HepG2 (cell line): ENCODE measurements around the gene SLC9B2. TPM values are rescaled to one million over a fixed set of nuclear protein-coding genes. Genes with fewer than 3 reads are reported as not detected.

Source experiments
- CEBPG ChIP-seq: IDR thresholded peaks from 2 replicates; pipeline ENCODE4 v1.6.1; 2016
- CHD2 ChIP-seq: IDR thresholded peaks from 2 replicates; pipeline ENCODE4 v1.6.1; 2011; ENCODE audit warnings: low read depth, low read length, improper control_type of control experiment
- ELF4 ChIP-seq: sonication (generic); formaldehyde crosslinking; IDR thresholded peaks from 2 replicates; pipeline ENCODE4 v1.5.0; 2020; ENCODE audit warnings: missing genetic modification reagents, mild to moderate bottlenecking, moderate library complexity, borderline replicate concordance
- NPAS2 ChIP-seq: sonication (generic); formaldehyde crosslinking; IDR thresholded peaks from 2 replicates; pipeline ENCODE4 v1.8.0; 2022; ENCODE audit warnings: mild to moderate bottlenecking, missing genetic modification reagents, borderline replicate concordance
- RXRA ChIP-seq: sonication (generic); formaldehyde crosslinking; IDR thresholded peaks from 2 replicates; pipeline ENCODE4 v1.5.1; 2020; ENCODE audit warnings: missing genetic modification reagents
- SOX6 ChIP-seq, 2 experiments: fragments of 450-650 bp in 1 of 2; sonication (generic) in 1 of 2; formaldehyde crosslinking in 1 of 2; IDR thresholded peaks; 2 replicates each; pipeline versions ENCODE4 v1.4.0 to v1.6.1; 2017 to 2020; ENCODE audit warnings: antibody characterized with exemption in 1 of 2, mild to moderate bottlenecking in 1 of 2, missing genetic modification reagents in 1 of 2
- SRSF4 ChIP-seq: fragments of 200-400 bp; formaldehyde crosslinking; IDR thresholded peaks from one replicate; pipeline ENCODE4 v1.6.1; 2018; ENCODE audit warnings: mild to moderate bottlenecking, low read depth, low read length, moderate library complexity; ENCODE audit not compliant: poor library complexity, severe bottlenecking
- ZMAT3 ChIP-seq: sonication (generic); formaldehyde crosslinking; conservative IDR thresholded peaks from 2 replicates; pipeline ENCODE4 v1.7.0; 2021; ENCODE audit warnings: missing genetic modification reagents
- ZNF205 ChIP-seq: IDR thresholded peaks from 2 replicates; pipeline ENCODE4 v1.6.1; 2018; ENCODE audit warnings: missing biosample characterization, missing genetic modification reagents
- ZNF724P ChIP-seq: sonication (generic); formaldehyde crosslinking; IDR thresholded peaks from 2 replicates; pipeline ENCODE4 v1.8.0; 2022; ENCODE audit warnings: missing genetic modification reagents, borderline replicate concordance
- polyA plus RNA-seq, 8 experiments: library from polyadenylated mRNA; depleted of rRNA in 3 of 8; stranded (reverse) in 7 of 8; unstranded in 1 of 8; fragments of >200 nt; fragmentation: Illumina TruSeq in 4 of 8; extraction: Trizol in 4 of 8; gene quantifications; 2 replicates each; pipeline versions ENCODE4 v1.2.1 to v1.2.3, GENCODE V29; 2011 to 2016; ENCODE audit warnings: low read depth in 4 of 8, missing spikeins in 1 of 8, mixed read lengths in 1 of 8; ENCODE audit not compliant: insufficient read depth in 1 of 8
- total RNA-seq, 5 experiments: library from RNA; depleted of rRNA; stranded (reverse); fragments of >200 nt; fragmentation: Illumina TruSeq; extraction: Trizol; gene quantifications; 2 replicates each; pipeline ENCODE4 v1.2.3, GENCODE V29; 2016; ENCODE audit warnings: low read depth in 1 of 5
- TF ChIP-seq, protein P1 (sequence below): sonication (generic); formaldehyde crosslinking; conservative IDR thresholded peaks from 2 replicates; pipeline ENCODE4 v1.4.0; 2020; ENCODE audit warnings: missing genetic modification reagents
- TF ChIP-seq, protein P2 (sequence below): sonication (generic); formaldehyde crosslinking; IDR thresholded peaks from 2 replicates; pipeline ENCODE4 v1.5.1; 2020; ENCODE audit warnings: missing genetic modification reagents, mild to moderate bottlenecking, borderline replicate concordance
- TF ChIP-seq, protein P3 (sequence below): sonication (generic); formaldehyde crosslinking; IDR thresholded peaks from 2 replicates; pipeline ENCODE4 v1.4.0; 2020; ENCODE audit warnings: low read depth, missing genetic modification reagents
- TF ChIP-seq, protein P4 (sequence below): sonication (generic); formaldehyde crosslinking; IDR thresholded peaks from 2 replicates; pipeline ENCODE4 v1.5.1; 2020; ENCODE audit warnings: missing genetic modification reagents, mild to moderate bottlenecking, borderline replicate concordance
- TF ChIP-seq, protein P5 (sequence below): sonication (generic); formaldehyde crosslinking; IDR thresholded peaks from 2 replicates; pipeline ENCODE4 v1.4.0; 2020; ENCODE audit warnings: missing genetic modification reagents

SLC9B2 gene
- total and polyA plus RNA-seq, 2 of the 13 experiments (the other 11 are each of a cell fraction or from before 2014, with no cell fraction given), result 23.5 to 38.5 TPM

DNA sequence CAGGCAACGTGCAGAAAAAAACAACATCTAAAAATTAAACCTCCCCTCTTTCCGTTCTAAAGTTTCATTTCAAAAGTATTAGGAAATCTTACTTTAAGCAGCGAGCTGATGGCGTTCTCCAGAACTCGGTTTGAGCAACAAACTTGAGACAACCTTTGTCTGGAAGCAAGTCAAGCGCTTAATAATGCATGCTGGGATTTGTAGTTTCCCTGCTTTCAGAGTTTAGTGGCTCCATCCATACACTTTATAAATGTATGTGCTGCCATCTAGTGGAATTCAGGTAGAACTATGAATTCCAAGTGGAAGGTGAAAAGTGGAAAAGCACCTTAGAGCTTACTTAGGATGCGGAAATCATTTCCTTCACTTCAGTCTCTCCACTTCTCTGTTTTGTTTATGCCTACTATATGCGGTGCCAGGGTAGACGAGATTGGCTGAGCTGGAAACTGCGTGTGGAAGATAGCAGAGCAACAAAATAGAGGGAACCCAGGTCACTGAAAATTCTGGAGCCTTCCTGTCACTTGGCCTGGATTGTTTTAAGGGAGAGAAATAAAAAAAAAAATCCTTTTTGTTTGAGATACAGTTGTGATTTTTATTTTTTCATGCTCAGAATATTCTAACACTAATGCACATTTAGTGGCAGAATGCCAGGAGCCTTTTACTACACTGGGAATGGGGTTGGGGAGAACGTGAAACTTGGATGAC lies 23.3 kb upstream of the SLC9B2 start, which contains the start of gene BDH2 (continued):
- TF ChIP-seq SRSF4, result no peak
- TF ChIP-seq, protein P1, sequence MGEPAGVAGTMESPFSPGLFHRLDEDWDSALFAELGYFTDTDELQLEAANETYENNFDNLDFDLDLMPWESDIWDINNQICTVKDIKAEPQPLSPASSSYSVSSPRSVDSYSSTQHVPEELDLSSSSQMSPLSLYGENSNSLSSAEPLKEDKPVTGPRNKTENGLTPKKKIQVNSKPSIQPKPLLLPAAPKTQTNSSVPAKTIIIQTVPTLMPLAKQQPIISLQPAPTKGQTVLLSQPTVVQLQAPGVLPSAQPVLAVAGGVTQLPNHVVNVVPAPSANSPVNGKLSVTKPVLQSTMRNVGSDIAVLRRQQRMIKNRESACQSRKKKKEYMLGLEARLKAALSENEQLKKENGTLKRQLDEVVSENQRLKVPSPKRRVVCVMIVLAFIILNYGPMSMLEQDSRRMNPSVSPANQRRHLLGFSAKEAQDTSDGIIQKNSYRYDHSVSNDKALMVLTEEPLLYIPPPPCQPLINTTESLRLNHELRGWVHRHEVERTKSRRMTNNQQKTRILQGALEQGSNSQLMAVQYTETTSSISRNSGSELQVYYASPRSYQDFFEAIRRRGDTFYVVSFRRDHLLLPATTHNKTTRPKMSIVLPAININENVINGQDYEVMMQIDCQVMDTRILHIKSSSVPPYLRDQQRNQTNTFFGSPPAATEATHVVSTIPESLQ (CRISPR knock-in tag), result no peak
- TF ChIP-seq, protein P2, sequence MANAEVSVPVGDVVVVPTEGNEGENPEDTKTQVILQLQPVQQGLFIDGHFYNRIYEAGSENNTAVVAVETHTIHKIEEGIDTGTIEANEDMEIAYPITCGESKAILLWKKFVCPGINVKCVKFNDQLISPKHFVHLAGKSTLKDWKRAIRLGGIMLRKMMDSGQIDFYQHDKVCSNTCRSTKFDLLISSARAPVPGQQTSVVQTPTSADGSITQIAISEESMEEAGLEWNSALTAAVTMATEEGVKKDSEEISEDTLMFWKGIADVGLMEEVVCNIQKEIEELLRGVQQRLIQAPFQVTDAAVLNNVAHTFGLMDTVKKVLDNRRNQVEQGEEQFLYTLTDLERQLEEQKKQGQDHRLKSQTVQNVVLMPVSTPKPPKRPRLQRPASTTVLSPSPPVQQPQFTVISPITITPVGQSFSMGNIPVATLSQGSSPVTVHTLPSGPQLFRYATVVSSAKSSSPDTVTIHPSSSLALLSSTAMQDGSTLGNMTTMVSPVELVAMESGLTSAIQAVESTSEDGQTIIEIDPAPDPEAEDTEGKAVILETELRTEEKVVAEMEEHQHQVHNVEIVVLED (CRISPR knock-in tag), result peak; percentile 20; the same call in 1 of the 2 replicates
- TF ChIP-seq SOX6 (IDR thresholded peaks at IDR 0.05), result no peak
- TF ChIP-seq SOX6 (CRISPR knock-in tag; IDR thresholded peaks at IDR 0.05), result peak; percentile 33; the same call in 1 of the 2 replicates
- TF ChIP-seq, protein P3, sequence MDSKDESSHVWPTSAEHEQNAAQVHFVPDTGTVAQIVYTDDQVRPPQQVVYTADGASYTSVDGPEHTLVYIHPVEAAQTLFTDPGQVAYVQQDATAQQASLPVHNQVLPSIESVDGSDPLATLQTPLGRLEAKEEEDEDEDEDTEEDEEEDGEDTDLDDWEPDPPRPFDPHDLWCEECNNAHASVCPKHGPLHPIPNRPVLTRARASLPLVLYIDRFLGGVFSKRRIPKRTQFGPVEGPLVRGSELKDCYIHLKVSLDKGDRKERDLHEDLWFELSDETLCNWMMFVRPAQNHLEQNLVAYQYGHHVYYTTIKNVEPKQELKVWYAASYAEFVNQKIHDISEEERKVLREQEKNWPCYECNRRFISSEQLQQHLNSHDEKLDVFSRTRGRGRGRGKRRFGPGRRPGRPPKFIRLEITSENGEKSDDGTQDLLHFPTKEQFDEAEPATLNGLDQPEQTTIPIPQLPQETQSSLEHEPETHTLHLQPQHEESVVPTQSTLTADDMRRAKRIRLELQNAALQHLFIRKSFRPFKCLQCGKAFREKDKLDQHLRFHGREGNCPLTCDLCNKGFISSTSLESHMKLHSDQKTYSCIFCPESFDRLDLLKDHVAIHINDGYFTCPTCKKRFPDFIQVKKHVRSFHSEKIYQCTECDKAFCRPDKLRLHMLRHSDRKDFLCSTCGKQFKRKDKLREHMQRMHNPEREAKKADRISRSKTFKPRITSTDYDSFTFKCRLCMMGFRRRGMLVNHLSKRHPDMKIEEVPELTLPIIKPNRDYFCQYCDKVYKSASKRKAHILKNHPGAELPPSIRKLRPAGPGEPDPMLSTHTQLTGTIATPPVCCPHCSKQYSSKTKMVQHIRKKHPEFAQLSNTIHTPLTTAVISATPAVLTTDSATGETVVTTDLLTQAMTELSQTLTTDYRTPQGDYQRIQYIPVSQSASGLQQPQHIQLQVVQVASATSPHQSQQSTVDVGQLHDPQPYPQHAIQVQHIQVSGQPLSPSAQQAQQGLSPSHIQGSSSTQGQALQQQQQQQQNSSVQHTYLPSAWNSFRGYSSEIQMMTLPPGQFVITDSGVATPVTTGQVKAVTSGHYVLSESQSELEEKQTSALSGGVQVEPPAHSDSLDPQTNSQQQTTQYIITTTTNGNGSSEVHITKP (CRISPR knock-in tag), result no peak
- no peak for TF ChIP-seq ELF4 (CRISPR knock-in tag)
- no peak for TF ChIP-seq ZNF205 (CRISPR knock-in tag)
- TF ChIP-seq, protein P4, sequence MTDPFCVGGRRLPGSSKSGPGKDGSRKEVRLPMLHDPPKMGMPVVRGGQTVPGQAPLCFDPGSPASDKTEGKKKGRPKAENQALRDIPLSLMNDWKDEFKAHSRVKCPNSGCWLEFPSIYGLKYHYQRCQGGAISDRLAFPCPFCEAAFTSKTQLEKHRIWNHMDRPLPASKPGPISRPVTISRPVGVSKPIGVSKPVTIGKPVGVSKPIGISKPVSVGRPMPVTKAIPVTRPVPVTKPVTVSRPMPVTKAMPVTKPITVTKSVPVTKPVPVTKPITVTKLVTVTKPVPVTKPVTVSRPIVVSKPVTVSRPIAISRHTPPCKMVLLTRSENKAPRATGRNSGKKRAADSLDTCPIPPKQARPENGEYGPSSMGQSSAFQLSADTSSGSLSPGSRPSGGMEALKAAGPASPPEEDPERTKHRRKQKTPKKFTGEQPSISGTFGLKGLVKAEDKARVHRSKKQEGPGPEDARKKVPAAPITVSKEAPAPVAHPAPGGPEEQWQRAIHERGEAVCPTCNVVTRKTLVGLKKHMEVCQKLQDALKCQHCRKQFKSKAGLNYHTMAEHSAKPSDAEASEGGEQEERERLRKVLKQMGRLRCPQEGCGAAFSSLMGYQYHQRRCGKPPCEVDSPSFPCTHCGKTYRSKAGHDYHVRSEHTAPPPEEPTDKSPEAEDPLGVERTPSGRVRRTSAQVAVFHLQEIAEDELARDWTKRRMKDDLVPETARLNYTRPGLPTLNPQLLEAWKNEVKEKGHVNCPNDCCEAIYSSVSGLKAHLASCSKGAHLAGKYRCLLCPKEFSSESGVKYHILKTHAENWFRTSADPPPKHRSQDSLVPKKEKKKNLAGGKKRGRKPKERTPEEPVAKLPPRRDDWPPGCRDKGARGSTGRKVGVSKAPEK (CRISPR knock-in tag), result no peak
- TF ChIP-seq NPAS2, result no peak
- TF ChIP-seq ZMAT3, result no peak
- TF ChIP-seq RXRA (CRISPR knock-in tag), result no peak
- no peak for TF ChIP-seq CHD2
- TF ChIP-seq, protein P5, sequence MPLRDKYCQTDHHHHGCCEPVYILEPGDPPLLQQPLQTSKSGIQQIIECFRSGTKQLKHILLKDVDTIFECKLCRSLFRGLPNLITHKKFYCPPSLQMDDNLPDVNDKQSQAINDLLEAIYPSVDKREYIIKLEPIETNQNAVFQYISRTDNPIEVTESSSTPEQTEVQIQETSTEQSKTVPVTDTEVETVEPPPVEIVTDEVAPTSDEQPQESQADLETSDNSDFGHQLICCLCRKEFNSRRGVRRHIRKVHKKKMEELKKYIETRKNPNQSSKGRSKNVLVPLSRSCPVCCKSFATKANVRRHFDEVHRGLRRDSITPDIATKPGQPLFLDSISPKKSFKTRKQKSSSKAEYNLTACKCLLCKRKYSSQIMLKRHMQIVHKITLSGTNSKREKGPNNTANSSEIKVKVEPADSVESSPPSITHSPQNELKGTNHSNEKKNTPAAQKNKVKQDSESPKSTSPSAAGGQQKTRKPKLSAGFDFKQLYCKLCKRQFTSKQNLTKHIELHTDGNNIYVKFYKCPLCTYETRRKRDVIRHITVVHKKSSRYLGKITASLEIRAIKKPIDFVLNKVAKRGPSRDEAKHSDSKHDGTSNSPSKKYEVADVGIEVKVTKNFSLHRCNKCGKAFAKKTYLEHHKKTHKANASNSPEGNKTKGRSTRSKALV, result no peak
- peak; percentile 47; the same call in 1 of the 2 replicates for TF ChIP-seq CEBPG (CRISPR knock-in tag)
- no peak for TF ChIP-seq ZNF724P (CRISPR knock-in tag)
